Stimulated activated CD4-positive, alpha-beta T cell treated with anti-CD3 and anti-CD28 coated beads, Interleukin-15, amount 100 ng/mL, for 24 hours (primary cell): Measurements from ENCODE around the gene ADAP1.
A peak's percentile ranks its signal among the peaks of the same experiment; 100 is the strongest.
"Not testable (repeated sequence)": the region's sequence is repeated elsewhere in the genome, so short reads cannot be mapped to it uniquely, and the experiment has no call there.

ENCODE experiments used
- DNase-seq: peaks from one replicate; pipeline ENCODE4 v3.0.0-alpha.2; 2020

The ADAP1 gene

DNA sequence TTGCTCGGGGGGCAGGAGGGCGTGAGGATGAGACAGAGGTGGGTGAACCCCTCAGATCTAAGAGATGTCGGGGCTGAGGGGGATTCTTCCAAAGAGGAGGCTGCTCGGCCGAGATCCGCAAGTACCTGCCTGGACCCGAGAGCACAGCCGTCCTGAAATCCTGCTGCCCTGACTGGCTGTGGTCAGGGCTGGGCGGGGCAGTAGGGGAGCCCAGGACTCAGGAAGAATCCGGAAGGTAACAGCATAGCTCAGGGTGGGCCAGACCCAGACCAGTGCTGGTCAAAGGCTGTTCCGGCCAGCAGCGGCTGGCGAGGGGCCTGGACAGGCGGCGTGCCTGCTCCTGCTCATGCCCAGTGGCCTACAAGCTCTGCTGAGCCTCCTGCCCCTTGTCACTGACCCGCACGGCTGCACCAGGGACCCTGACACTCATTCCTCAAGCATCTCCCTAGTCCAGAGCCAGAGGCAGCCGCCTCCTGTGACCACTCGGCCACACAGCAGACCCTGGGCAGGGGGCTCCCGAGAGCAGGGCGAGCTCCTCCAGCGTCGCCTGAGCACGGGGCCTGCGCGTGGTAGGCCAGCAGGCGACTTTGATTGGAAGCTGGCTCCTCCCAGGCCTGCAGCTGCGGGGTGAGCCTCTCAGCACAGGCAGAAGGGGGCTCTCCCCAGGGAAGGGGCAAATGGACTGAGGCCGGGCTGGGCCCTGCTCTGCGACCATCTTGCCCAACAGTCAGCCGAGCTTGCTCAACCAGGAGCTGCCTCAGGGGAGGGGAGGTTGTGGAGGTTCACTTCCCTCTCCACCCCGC, 3.1 kb upstream of the ADAP1 start:
- DNase-seq: no peak

- no peak for DNase-seq
These were observed 1.6 kb upstream of the ADAP1 start for GRCh38 chr7:956031-956430.

- peak; percentile 36 for DNase-seq
These were observed 743 bp downstream of the ADAP1 start for GRCh38 chr7:953547-954327.

GRCh38 chr7:952548-953441, 1.7 kb downstream of the ADAP1 start:
- DNase-seq: no peak

- DNase-seq: no peak
These were observed 2.5 kb downstream of the ADAP1 start for GRCh38 chr7:951881-952547.

- no peak for DNase-seq
These were observed 5.2 kb downstream of the ADAP1 start for GRCh38 chr7:949021-949934.

GRCh38 chr7:947391-948210, 6.9 kb downstream of the ADAP1 start:
- DNase-seq: no peak

DNA sequence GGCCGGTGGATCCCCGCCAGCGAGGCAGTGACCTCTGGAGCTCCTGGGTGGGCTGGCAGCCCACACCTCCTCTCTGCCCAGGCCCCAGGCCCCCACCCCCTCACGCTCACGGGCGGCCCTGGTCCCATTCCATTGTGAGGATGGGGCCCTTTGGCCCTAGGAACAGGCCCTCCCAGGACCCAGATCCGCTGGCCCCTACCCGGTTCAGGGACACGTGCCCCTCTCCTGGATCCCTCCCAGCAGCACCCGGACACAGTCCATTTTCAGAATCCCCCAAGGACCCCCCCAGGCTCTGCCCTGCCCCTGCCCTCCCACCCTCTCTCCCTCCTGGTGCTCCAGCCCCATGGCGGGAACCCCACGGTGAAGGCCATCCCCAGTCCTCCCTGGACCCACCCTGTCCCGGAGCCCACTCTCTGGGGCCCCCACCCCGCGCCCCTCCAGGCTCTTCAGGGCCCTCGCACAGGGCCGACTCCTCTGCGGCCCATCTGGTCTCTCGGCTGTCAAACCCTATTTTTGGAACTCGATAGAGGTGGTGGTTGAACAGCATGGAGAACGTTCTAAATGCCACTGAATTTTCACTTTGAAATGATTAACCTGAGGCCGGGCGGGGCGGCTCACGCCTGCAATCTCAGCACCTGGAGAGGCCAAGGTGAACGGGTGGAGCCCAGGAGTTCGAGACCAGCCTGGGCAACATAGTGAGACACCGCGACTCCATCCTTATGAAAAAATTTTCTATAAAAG, 8.1 kb downstream of the ADAP1 start:
- DNase-seq: no peak

GRCh38 chr7:945556-946255, 8.8 kb downstream of the ADAP1 start:
- DNase-seq: no peak

DNA sequence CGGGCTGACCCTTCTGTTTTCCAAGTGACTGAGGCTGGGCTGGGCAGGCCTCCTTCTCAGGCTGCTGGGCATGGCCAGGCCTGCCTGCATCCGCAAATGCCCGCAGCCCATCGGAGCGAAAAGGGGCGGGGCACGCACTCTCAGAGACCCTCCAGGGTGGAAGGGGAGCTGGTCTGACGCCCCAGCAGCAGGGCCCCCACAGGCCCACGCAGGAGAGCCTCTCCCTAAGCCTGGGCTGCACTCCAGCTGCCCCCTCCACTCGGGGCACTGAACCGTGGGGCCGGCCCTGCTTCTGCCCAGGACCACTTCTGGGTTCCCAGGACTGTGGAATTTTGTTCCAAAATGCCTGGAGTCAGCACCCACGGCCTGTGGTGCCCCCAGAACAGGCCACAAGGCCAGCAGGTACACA, 9.3 kb downstream of the ADAP1 start:
- DNase-seq: no peak

DNA sequence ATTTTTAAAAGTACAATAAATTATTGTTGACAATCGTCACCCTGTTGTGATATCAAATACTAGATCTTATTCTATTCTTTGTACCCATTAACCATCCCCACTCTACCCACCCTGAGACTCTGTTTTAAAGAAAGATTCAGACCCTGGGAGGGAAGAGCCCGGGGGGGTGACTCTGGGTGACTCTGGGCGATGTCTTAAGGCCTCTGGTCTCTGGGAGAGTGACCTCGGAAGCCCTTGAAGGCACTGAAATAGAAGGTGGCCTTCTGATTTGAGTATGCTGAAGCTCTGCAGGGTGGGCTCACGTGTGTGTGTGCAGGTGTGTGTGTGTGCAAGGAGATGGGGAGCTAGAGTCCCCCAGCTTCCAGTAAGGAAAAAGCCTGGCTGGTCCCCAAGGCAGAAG, 9.7 kb downstream of the ADAP1 start:
- DNase-seq: no peak

- not testable (repeated sequence) for DNase-seq
These were observed 10.7 kb downstream of the ADAP1 start for GRCh38 chr7:943793-944192.

GRCh38 chr7:940599-941408, 13.7 kb downstream of the ADAP1 start:
- DNase-seq: no peak

GRCh38 chr7:939843-940242, 14.6 kb downstream of the ADAP1 start:
- DNase-seq: no peak

DNA sequence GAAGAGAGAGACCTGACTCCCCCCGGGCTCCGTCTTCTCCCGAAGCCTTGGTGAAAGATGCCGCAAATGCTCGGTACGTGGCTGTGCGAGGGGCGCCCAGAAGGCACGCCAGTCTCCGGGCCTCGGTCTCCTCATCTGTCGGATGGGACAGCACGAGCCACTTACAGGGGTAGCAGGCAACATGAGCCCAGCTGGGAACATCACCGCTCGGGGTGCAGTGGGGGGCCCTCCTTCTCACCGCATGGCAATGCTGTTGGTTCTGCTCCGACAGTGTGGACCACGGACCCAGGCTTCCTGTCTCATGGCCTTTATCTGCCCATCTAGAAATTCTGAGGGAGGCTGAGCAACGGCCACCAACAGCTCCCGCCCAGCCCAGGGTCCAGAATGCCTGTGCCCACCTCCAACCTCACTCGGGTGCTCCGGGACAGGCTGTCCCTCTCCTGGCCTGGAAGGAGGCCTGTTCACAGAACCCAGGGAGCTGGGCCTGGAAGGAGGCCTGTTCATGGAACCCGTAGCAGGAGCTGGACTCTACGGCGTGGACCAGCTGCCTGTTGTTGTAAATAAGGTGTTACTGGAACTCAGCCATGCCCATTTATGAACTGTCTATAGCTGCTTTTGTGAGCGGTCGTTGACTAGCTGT, 15.8 kb downstream of the ADAP1 start:
- DNase-seq: no peak

- DNase-seq: no peak
These were observed 16.5 kb downstream of the ADAP1 start for GRCh38 chr7:937856-938484.

DNA sequence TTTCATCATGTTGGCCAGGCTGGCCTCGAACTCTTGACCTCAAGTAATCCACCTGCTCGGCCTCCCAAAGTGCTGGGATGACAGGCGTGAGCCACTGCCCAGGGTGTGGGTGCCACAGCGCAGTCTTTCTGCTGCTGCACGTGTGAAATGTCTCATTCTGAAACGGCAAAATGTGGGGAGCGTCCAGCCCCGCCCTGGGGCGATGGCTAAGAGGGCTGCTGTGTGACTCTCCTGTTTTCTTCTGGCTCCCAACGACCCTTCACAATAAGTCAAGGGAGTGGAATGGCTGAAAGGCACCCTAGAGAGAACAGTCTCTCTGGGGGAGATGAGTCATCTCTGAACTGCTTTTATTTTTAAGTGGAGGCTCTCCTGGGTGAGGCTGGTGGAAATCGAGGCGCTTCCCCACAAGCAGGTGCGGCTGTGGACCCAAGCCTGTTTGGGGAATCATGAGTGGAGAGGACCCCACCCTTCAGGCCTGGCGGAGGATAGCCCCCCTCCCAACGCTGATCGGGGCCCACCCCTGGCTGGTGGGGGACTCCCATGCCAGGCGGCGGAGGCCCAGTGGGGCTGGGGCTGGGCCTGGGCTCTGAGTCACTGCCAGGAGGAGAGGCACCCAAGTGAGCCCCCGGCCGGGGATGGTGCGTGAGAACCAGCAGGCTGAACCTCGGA, 18.0 kb downstream of the ADAP1 start:
- DNase-seq: peak; percentile 68
